Neural progenitor cell (in vitro differentiated cells): ENCODE measurements around the gene TRAPPC2. TPM values are rescaled to one million over a fixed set of nuclear protein-coding genes. Genes with fewer than 3 reads are reported as not detected.

ENCODE experiments used
- DNase-seq: peaks from one replicate; pipeline ENCODE4 v3.0.0-alpha.2; 2016; ENCODE audit warnings: low spot score
- H2AFZ ChIP-seq: fragments of 200-600 bp; sonication (generic); replicated peaks from 2 replicates; pipeline ENCODE4 v1.6.1; 2016; ENCODE audit warnings: antibody characterized with exemption
- H3F3A ChIP-seq: fragments of 200-600 bp; sonication (generic); 2 replicates; pipeline ENCODE4 v1.6.1; 2016; ENCODE audit warnings: antibody characterized with exemption, low read depth
- H3K27ac ChIP-seq: fragments of 200-600 bp; sonication (generic); 2 replicates; pipeline ENCODE4 v1.5.1; 2016; ENCODE audit warnings: mild to moderate bottlenecking
- H3K27me3 ChIP-seq: fragments of 200-600 bp; sonication (generic); 2 replicates; pipeline ENCODE4 v1.6.1; 2016; ENCODE audit warnings: mild to moderate bottlenecking, moderate library complexity
- H3K36me3 ChIP-seq: fragments of 200-600 bp; sonication (generic); 2 replicates; pipeline ENCODE4 v1.5.1; 2016
- H3K4me1 ChIP-seq: fragments of 200-600 bp; sonication (generic); 2 replicates; pipeline ENCODE4 v1.6.1; 2016; ENCODE audit warnings: mixed run types
- H3K4me2 ChIP-seq: fragments of 200-600 bp; sonication (generic); 2 replicates; pipeline ENCODE4 v1.6.1; 2016
- H3K4me3 ChIP-seq: fragments of 200-600 bp; sonication (generic); 2 replicates; pipeline ENCODE4 v1.5.1; 2016
- H3K79me2 ChIP-seq: fragments of 200-600 bp; sonication (generic); 2 replicates; pipeline ENCODE4 v1.6.1; 2016; ENCODE audit warnings: low read depth
- H3K9ac ChIP-seq: fragments of 200-600 bp; sonication (generic); 2 replicates; pipeline ENCODE4 v1.6.1; 2016
- H3K9me3 ChIP-seq: fragments of 200-600 bp; sonication (generic); 2 replicates; pipeline ENCODE4 v1.5.1; 2016; ENCODE audit warnings: low read depth
- H4K20me1 ChIP-seq: fragments of 200-600 bp; sonication (generic); 2 replicates; pipeline ENCODE4 v1.6.1; 2016; ENCODE audit warnings: low read depth
- H3K27ac Mint-ChIP-seq: 3 replicates; pipeline ENCODE4 v1.8.0; 2021; ENCODE audit warnings: mixed read lengths
- H3K27me3 Mint-ChIP-seq: 2 replicates; pipeline ENCODE4 v1.8.0; 2022; ENCODE audit warnings: low read depth, mild to moderate bottlenecking, inconsistent platforms, moderate library complexity, mixed read lengths; ENCODE audit not compliant: insufficient read depth
- H3K36me3 Mint-ChIP-seq: 3 replicates; pipeline ENCODE4 v1.8.0; 2021; ENCODE audit warnings: mixed read lengths
- H3K4me1 Mint-ChIP-seq: 3 replicates; pipeline ENCODE4 v1.8.0; 2021; ENCODE audit warnings: mixed read lengths
- H3K4me3 Mint-ChIP-seq: 3 replicates; pipeline ENCODE4 v1.8.0; 2021; ENCODE audit warnings: mild to moderate bottlenecking, moderate library complexity, mixed read lengths
- H3K9me3 Mint-ChIP-seq: 3 replicates; pipeline ENCODE4 v1.8.0; 2020; ENCODE audit warnings: mixed read lengths
- CTCF ChIP-seq: fragments of 200-600 bp; sonication (generic); IDR thresholded peaks from 2 replicates; pipeline ENCODE4 v1.5.1; 2017; ENCODE audit warnings: antibody characterized with exemption, mild to moderate bottlenecking
- EZH2 ChIP-seq: fragments of 200-600 bp; sonication (generic); IDR thresholded peaks from 2 replicates; pipeline ENCODE4 v1.6.1; 2017; ENCODE audit warnings: antibody characterized with exemption, mild to moderate bottlenecking, moderate library complexity
- EZH2phosphoT487 ChIP-seq: fragments of 200-600 bp; sonication (generic); IDR thresholded peaks from 2 replicates; pipeline ENCODE4 v1.6.1; 2017; ENCODE audit warnings: antibody characterized with exemption
- total RNA-seq: library from RNA; depleted of rRNA; stranded (reverse); fragments of >200 nt; gene quantifications from 2 replicates; pipeline ENCODE4 v1.2.3, GENCODE V29; 2015; ENCODE audit warnings: low replicate concordance

Gene TRAPPC2
- total RNA-seq, 1 donor from 2014 or later, result 31.6 TPM

- H4K20me1 ChIP-seq, result peaks cover 74% of the 10 kb centered on the region
- Mint-ChIP-seq H3K36me3 (peaks cover 1% of the 10 kb centered on the region), H3K4me1 (peaks cover 29% of the 10 kb centered on the region)
These were observed 39.4 kb downstream of the TRAPPC2 start for GRCh38 chrX:13694983-13695382.

GRCh38 chrX:13694359-13694758 lies 40.1 kb downstream of the TRAPPC2 start:
- Mint-ChIP-seq H3K9me3 (no peaks in the 10 kb centered on the region), H3K27ac (no peak overlapping the region), H3K36me3 (peaks cover 1% of the 10 kb centered on the region), H3K27me3 (no peaks in the 10 kb centered on the region), H3K4me1 (peaks cover 29% of the 10 kb centered on the region), H3K4me3 (no peak overlapping the region)
- Histone ChIP-seq H3K79me2 (peaks cover 99% of the 10 kb centered on the region), H3K4me3 (no peak overlapping the region), H3K27me3 (no peaks in the 10 kb centered on the region), H3F3A (no peaks in the 10 kb centered on the region), H4K20me1 (peaks cover 68% of the 10 kb centered on the region), H3K27ac (no peak overlapping the region), H3K4me1 (peaks cover 21% of the 10 kb centered on the region), H3K9me3 (no peaks in the 10 kb centered on the region), H2AFZ (no peak overlapping the region), H3K36me3 (no peaks in the 10 kb centered on the region), H3K9ac (no peak overlapping the region), H3K4me2 (no peak overlapping the region)
- no peak for DNase-seq
- no peak for TF ChIP-seq CTCF
- no peak for TF ChIP-seq EZH2phosphoT487
- TF ChIP-seq EZH2, result no peak

More at GRCh38 chrX:13694983-13695382, 39.4 kb downstream of the TRAPPC2 start:
- H3K4me2 ChIP-seq, result no peak overlapping the region
- H3K36me3 ChIP-seq, result no peaks in the 10 kb centered on the region
- H3K27ac ChIP-seq, result no peak overlapping the region
- no peaks in the 10 kb centered on the region for H3K27me3 Mint-ChIP-seq
- H3K79me2 ChIP-seq, result peaks cover 99% of the 10 kb centered on the region
- no peak overlapping the region for H3K4me3 Mint-ChIP-seq
- TF ChIP-seq CTCF, result no peak
- no peak for TF ChIP-seq EZH2
- TF ChIP-seq EZH2phosphoT487, result no peak
- H3F3A ChIP-seq, result no peaks in the 10 kb centered on the region
- H3K9ac ChIP-seq, result no peak overlapping the region
- H3K4me1 ChIP-seq, result peaks cover 23% of the 10 kb centered on the region
- H2AFZ ChIP-seq, result no peak overlapping the region
- DNase-seq, result no peak
- H3K27me3 ChIP-seq, result no peaks in the 10 kb centered on the region
- H3K9me3 ChIP-seq, result no peaks in the 10 kb centered on the region
- no peaks in the 10 kb centered on the region for H3K9me3 Mint-ChIP-seq
- no peak overlapping the region for H3K4me3 ChIP-seq
- H3K27ac Mint-ChIP-seq, result no peak overlapping the region

DNA sequence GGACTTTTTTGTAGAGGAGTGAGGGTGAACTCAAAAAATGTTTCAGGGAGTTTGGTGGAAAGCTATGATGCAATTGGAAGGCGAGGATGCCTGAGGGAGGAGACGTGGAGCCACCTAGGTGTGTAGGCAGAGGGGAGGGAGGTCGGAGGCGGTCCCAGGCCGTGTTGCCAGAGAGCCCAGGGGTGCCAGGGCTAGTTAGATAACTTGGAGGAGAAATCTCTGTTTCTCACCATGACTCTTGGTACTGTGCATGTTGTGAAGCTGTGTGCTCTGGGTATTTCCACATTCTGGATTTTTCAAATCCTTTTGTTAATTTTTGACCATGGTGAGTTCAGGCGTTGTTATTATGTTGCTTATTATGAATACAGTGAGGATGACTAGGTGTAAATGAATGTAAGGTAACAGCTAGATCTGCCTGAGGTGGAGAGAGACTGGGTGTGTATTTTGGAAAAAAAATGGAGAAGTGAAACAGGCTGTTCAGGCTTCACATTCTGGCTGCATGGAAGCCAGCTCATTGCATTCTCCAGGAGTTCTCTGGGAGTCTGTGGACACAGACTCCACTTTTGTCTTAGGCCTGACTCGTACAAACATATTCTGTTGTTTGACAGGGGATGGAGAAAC lies 41.0 kb downstream of the TRAPPC2 start:
- Histone ChIP-seq H3F3A (no peaks in the 10 kb centered on the region), H3K9me3 (no peaks in the 10 kb centered on the region), H4K20me1 (peaks cover 60% of the 10 kb centered on the region), H3K4me1 (peaks cover 14% of the 10 kb centered on the region), H3K79me2 (peaks cover 93% of the 10 kb centered on the region), H3K4me2 (no peak overlapping the region), H3K9ac (no peak overlapping the region), H3K27ac (no peak overlapping the region), H3K4me3 (no peak overlapping the region), H3K27me3 (peaks cover 2% of the 10 kb centered on the region), H2AFZ (no peak overlapping the region), H3K36me3 (no peaks in the 10 kb centered on the region)
- TF ChIP-seq EZH2phosphoT487 (no peak), CTCF (no peak), EZH2 (no peak)
- Mint-ChIP-seq H3K27me3 (no peaks in the 10 kb centered on the region), H3K4me1 (peaks cover 29% of the 10 kb centered on the region), H3K4me3 (no peak overlapping the region), H3K9me3 (no peaks in the 10 kb centered on the region), H3K36me3 (peaks cover 1% of the 10 kb centered on the region), H3K27ac (peak overlapping the region; percentile 13)
- DNase-seq, result no peak
